ENCODE results near the gene TMEM59.
"Not testable (repeated sequence)": the region's sequence is repeated elsewhere in the genome, so short reads cannot be mapped to it uniquely, and the experiment has no call there.

Gene TMEM59

GRCh38 chr1:54081306-54082270 lies 28.6 kb upstream of the TMEM59 start:
- TF ChIP-seq GATA1 (IDR thresholded peaks at IDR 0.05; ENCODE audit: low read depth, low read length) = no peak
- no peak for TF ChIP-seq POLR2A (IDR thresholded peaks at IDR 0.05; ENCODE audit: low read length)
- peak; percentile 79 to 87 for DNase-seq

GRCh38 chr1:54080598-54081049 lies 27.6 kb upstream of the TMEM59 start:
- TF ChIP-seq GATA1 (IDR thresholded peaks at IDR 0.05; ENCODE audit: low read depth, low read length) = no peak
- TF ChIP-seq POLR2A (IDR thresholded peaks at IDR 0.05; ENCODE audit: low read length) = no peak
- no peak for DNase-seq

- DNase-seq = no peak
- no peak for TF ChIP-seq GATA1 (IDR thresholded peaks at IDR 0.05; ENCODE audit: low read depth, low read length)
- TF ChIP-seq POLR2A (IDR thresholded peaks at IDR 0.05; ENCODE audit: low read length) = no peak
Measured at GRCh38 chr1:54077359-54077758, 24.4 kb upstream of the TMEM59 start.

GRCh38 chr1:54070171-54070837 lies 17.3 kb upstream of the TMEM59 start:
- no peak for TF ChIP-seq POLR2A (IDR thresholded peaks at IDR 0.05; ENCODE audit: low read length)
- TF ChIP-seq GATA1 (IDR thresholded peaks at IDR 0.05; ENCODE audit: low read depth, low read length) = no peak
- peak; percentile 61 to 72 for DNase-seq

- TF ChIP-seq POLR2A (IDR thresholded peaks at IDR 0.05; ENCODE audit: low read length) (no peak), GATA1 (IDR thresholded peaks at IDR 0.05; ENCODE audit: low read depth, low read length) (no peak)
- DNase-seq = no peak
Measured at GRCh38 chr1:54069791-54070170, 16.8 kb upstream of the TMEM59 start.

GRCh38 chr1:54064299-54064698 lies 11.3 kb upstream of the TMEM59 start:
- DNase-seq = no peak
- TF ChIP-seq POLR2A (IDR thresholded peaks at IDR 0.05; ENCODE audit: low read length) (no peak), GATA1 (IDR thresholded peaks at IDR 0.05; ENCODE audit: low read depth, low read length) (no peak)

GRCh38 chr1:54054438-54054749 lies 1.4 kb upstream of the TMEM59 start:
- TF ChIP-seq POLR2A (IDR thresholded peaks at IDR 0.05; ENCODE audit: low read length) (no peak), GATA1 (IDR thresholded peaks at IDR 0.05; ENCODE audit: low read depth, low read length) (no peak)
- peak; percentile 55 to 74 for DNase-seq

GRCh38 chr1:54053745-54054437 lies 887 bp upstream of the TMEM59 start:
- DNase-seq = peak; percentile 67 to 73

GRCh38 chr1:54052431-54052933 lies 522 bp downstream of the TMEM59 start:
- TF ChIP-seq GATA1 (IDR thresholded peaks at IDR 0.05; ENCODE audit: low read depth, low read length) (no peak), POLR2A (IDR thresholded peaks at IDR 0.05; ENCODE audit: low read length) (no peak)
- DNase-seq = peak; percentile 79 to 85

More at GRCh38 chr1:54053745-54054437, 887 bp upstream of the TMEM59 start:
- no peak for TF ChIP-seq POLR2A (IDR thresholded peaks at IDR 0.05; ENCODE audit: low read length)
- no peak for TF ChIP-seq GATA1 (IDR thresholded peaks at IDR 0.05; ENCODE audit: low read depth, low read length)

- peak in 1 of 2 experiments; percentile 32 for DNase-seq
- TF ChIP-seq POLR2A (IDR thresholded peaks at IDR 0.05; ENCODE audit: low read length) = no peak
- TF ChIP-seq GATA1 (IDR thresholded peaks at IDR 0.05; ENCODE audit: low read depth, low read length) = no peak
Measured at GRCh38 chr1:54051933-54052430, 1.0 kb downstream of the TMEM59 start.

GRCh38 chr1:54050435-54050834 lies 2.6 kb downstream of the TMEM59 start:
- not testable (repeated sequence) for DNase-seq

GRCh38 chr1:54047384-54048305 lies 5.4 kb downstream of the TMEM59 start:
- peak; percentile 18 to 29 for DNase-seq
- no peak for TF ChIP-seq GATA1 (IDR thresholded peaks at IDR 0.05; ENCODE audit: low read depth, low read length)
- no peak for TF ChIP-seq POLR2A (IDR thresholded peaks at IDR 0.05; ENCODE audit: low read length)

Data from erythroblast (primary cell).